DMS53 treated with DMSO at 0.1 percent for 48 hours (cell line): ENCODE results near the gene ZBTB12.
A peak's percentile ranks its signal among the peaks of the same experiment; 100 is the strongest.

Source experiments
- DNase-seq: peaks from one replicate; lab custom pipeline; 2025; ENCODE audit not compliant: unreplicated experiment; lab: John Stamatoyannopoulos, UW

The ZBTB12 gene

GRCh38 chr6:31897612-31898382 is 4.1 kb downstream of the ZBTB12 start, which contains the start of gene EHMT2:
EHMT2 (minus strand) TSS chr6:31897698; CDS start chr6:31897677, 21 bp downstream.
- DNase-seq = peak; percentile 70

- no peak for DNase-seq
Observed at GRCh38 chr6:31896856-31897611, 4.9 kb downstream of the ZBTB12 start.

- DNase-seq = no peak
Observed at GRCh38 chr6:31896493-31896855, 5.4 kb downstream of the ZBTB12 start.

- no peak for DNase-seq
Observed at GRCh38 chr6:31892821-31893220, 9.1 kb downstream of the ZBTB12 start.

GRCh38 chr6:31889331-31889972 is 12.4 kb downstream of the ZBTB12 start:
- no peak for DNase-seq

GRCh38 chr6:31888276-31889258 is 13.3 kb downstream of the ZBTB12 start:
- DNase-seq = no peak

- DNase-seq = no peak
Observed at GRCh38 chr6:31887173-31888007, 14.5 kb downstream of the ZBTB12 start.

- DNase-seq = no peak
Observed at GRCh38 chr6:31886541-31886991, 15.3 kb downstream of the ZBTB12 start.

GRCh38 chr6:31884528-31885035 is 17.3 kb downstream of the ZBTB12 start:
- DNase-seq = no peak

- no peak for DNase-seq
Observed at GRCh38 chr6:31883676-31884075, 18.2 kb downstream of the ZBTB12 start.

- DNase-seq = peak; percentile 27
Observed at GRCh38 chr6:31882344-31882743, 19.5 kb downstream of the ZBTB12 start.

- no peak for DNase-seq
Observed at GRCh38 chr6:31881136-31881859, 20.6 kb downstream of the ZBTB12 start.

- DNase-seq = no peak
Observed at GRCh38 chr6:31880616-31881015, 21.3 kb downstream of the ZBTB12 start.

- DNase-seq = no peak
Observed at GRCh38 chr6:31879901-31880300, 22.0 kb downstream of the ZBTB12 start.

- DNase-seq = no peak
Observed at GRCh38 chr6:31879143-31879542, 22.7 kb downstream of the ZBTB12 start.

- no peak for DNase-seq
Observed at GRCh38 chr6:31878726-31879125, 23.2 kb downstream of the ZBTB12 start, which contains the start of gene SLC44A4. SLC44A4 (minus strand) TSS chr6:31878997; CDS start chr6:31878980, 17 bp downstream.

GRCh38 chr6:31878222-31878621 is 23.7 kb downstream of the ZBTB12 start:
- DNase-seq = no peak

- no peak for DNase-seq
Observed at GRCh38 chr6:31877651-31878161, 24.2 kb downstream of the ZBTB12 start.
